ENCODE data around the gene FBXL17.

DNA sequence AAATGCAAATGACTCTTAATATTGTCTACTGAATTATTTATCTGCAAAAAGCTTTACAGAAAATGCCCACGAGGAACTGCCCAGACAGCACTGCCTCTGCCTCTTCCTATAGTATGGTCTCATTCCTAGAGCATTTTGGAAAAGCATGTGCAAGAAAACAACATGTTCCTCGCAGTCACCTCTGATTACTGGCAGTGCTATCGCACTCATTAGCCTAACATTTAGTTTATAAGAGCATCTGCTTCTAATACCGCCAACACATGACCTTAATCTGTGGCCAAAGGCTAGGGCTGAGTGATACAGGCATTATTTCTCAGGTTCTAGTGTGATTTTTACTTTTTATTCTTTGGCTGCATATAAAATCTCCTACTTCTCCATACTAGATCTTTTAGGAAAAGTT, 259.2 kb downstream of the FBXL17 start:
- no peak for TF ChIP-seq EZH2phosphoT487 (IDR thresholded peaks at IDR 0.05; ENCODE audit: insufficient read depth, low read depth)
- no peak for TF ChIP-seq EZH2 (IDR thresholded peaks at IDR 0.05; ENCODE audit: insufficient read depth, poor library complexity, severe bottlenecking)

Measured in GM23248 (cell line).